K562 (cell line): ENCODE data around the gene KAZN. TPM values are rescaled to one million over a fixed set of nuclear protein-coding genes. Genes with fewer than 3 reads are reported as not detected.

Source experiments
- ATAC-seq: fragments of 200-7000 bp; cut with Tn5 transposase; 3 replicates; pipeline ENCODE4 v1.9.1; 2020; ENCODE audit warnings: moderate library complexity
- BruUV-seq: library from RNA; stranded (reverse); fragments of 400-500 nt; replicated peaks from 2 replicates; lab custom pipeline; 2021; lab: Mats Ljungman, UMichigan
- CTCF ChIA-PET: fragments of 300-600 bp; formaldehyde crosslinking; extraction: SDS; loops from one replicate; lab custom pipeline; 2021; ENCODE audit warnings: low intra/inter-chr PET ratio; lab: Yijun Ruan, JAX
- POLR2A ChIA-PET: fragments of 300-600, 350-650 bp; sonication (Branson Sonifier 250); formaldehyde crosslinking; extraction: SDS; loops from one replicate; lab custom pipeline; 2021; ENCODE audit warnings: antibody characterized with exemption, inconsistent platforms; lab: Yijun Ruan, JAX
- DNase-seq, 4 experiments: peaks; one replicate each; pipeline versions ENCODE4 v3.0.0 to v3.0.0-alpha.2; 2011 to 2018; ENCODE audit warnings: low spot score in 3 of 4, mixed read lengths in 3 of 4; ENCODE audit errors: extremely low read depth in 1 of 4
- FAIRE-seq: peaks from 2 replicates; lab custom pipeline; 2011; peaks lifted over from hg19 to GRCh38; lab: Jason Lieb, UNC
- H2AFZ ChIP-seq: 2 replicates; pipeline ENCODE4 v1.6.0; 2011; ENCODE audit warnings: low read depth, low read length, control low read depth, inconsistent platforms
- H3K27ac ChIP-seq: fragments of 200-600 bp; 3 replicates; pipeline ENCODE4 v1.8.0; 2011; ENCODE audit warnings: low read depth, mild to moderate bottlenecking, control low read depth, inconsistent platforms, low read length, moderate library complexity, mixed read lengths; ENCODE audit errors: extremely low read depth
- H3K27me3 ChIP-seq, 2 experiments: fragments of 300-600 bp in 1 of 2; 2 replicates in 1 of 2; 3 replicates in 1 of 2; pipeline versions ENCODE4 v1.6.0 to v1.8.0; 2011; ENCODE audit warnings: inconsistent platforms in 2 of 2, low read length in 2 of 2, mild to moderate bottlenecking in 1 of 2, mixed read lengths in 1 of 2, moderate library complexity in 1 of 2; ENCODE audit not compliant: control insufficient read depth in 2 of 2, insufficient read depth in 2 of 2
- H3K36me3 ChIP-seq: fragments of 300-600 bp; 3 replicates; pipeline ENCODE4 v1.8.0; 2011; ENCODE audit warnings: mild to moderate bottlenecking, low read length, inconsistent platforms; ENCODE audit not compliant: control insufficient read depth, insufficient read depth
- H3K4me1 ChIP-seq, 2 experiments: fragments of 200-600 bp in 1 of 2; replicated peaks in 1 of 2; 2 replicates in 1 of 2; 3 replicates in 1 of 2; pipeline versions ENCODE4 v1.5.1 to v1.8.0; 2011; ENCODE audit warnings: inconsistent platforms in 2 of 2, low read length in 2 of 2, mild to moderate bottlenecking in 1 of 2, mixed read lengths in 1 of 2, moderate library complexity in 1 of 2; ENCODE audit not compliant: control insufficient read depth in 2 of 2, insufficient read depth in 2 of 2
- H3K4me2 ChIP-seq: 2 replicates; pipeline ENCODE4 v1.6.1; 2011; ENCODE audit warnings: low read length, control low read depth, inconsistent platforms, mixed read lengths; ENCODE audit not compliant: insufficient read depth
- H3K4me3 ChIP-seq: fragments of 200-600 bp; sonication (generic), shearing (Covaris generic); 2 replicates; pipeline ENCODE4 v1.5.1; 2016; ENCODE audit warnings: control low read depth, inconsistent platforms
- H3K79me2 ChIP-seq: fragments of 200-600 bp; 3 replicates; pipeline ENCODE4 v1.8.0; 2011; ENCODE audit warnings: low read length, inconsistent platforms; ENCODE audit not compliant: control insufficient read depth, insufficient read depth
- H3K9ac ChIP-seq, 2 experiments: 2 replicates each; pipeline versions ENCODE4 v1.6.0 to v1.6.1; 2011; ENCODE audit warnings: low read depth in 2 of 2, low read length in 2 of 2, control low read depth in 1 of 2, inconsistent platforms in 1 of 2, mild to moderate bottlenecking in 1 of 2, mixed read lengths in 1 of 2; ENCODE audit not compliant: insufficient read depth in 1 of 2
- H3K9me1 ChIP-seq: one replicate; pipeline ENCODE4 v1.6.0; 2011; ENCODE audit warnings: inconsistent platforms, mild to moderate bottlenecking, low read length, moderate library complexity; ENCODE audit not compliant: control insufficient read depth, insufficient read depth
- H3K9me3 ChIP-seq: replicated peaks from 2 replicates; pipeline ENCODE4 v1.5.1; 2011; ENCODE audit warnings: low read depth, low read length, inconsistent platforms; ENCODE audit not compliant: control insufficient read depth, insufficient read depth
- H4K20me1 ChIP-seq: replicated peaks from 2 replicates; pipeline ENCODE4 v1.6.1; 2011; ENCODE audit warnings: low read length, inconsistent platforms, mixed read lengths; ENCODE audit not compliant: control insufficient read depth, insufficient read depth
- BACH1 ChIP-seq: fragments of 200-800 bp; sonication (Bioruptor generic); IDR thresholded peaks from 2 replicates; pipeline ENCODE4 v1.6.1; 2016; ENCODE audit warnings: missing genetic modification characterization, missing compliant biosample characterization
- MEF2D ChIP-seq: conservative IDR thresholded peaks from 2 replicates; pipeline ENCODE4 v1.6.1; 2016; ENCODE audit warnings: low read depth, missing genetic modification characterization, missing compliant biosample characterization
- RUNX1 ChIP-seq: sonication (generic); IDR thresholded peaks from 2 replicates; pipeline ENCODE4 v1.6.1; 2016; ENCODE audit warnings: antibody characterized with exemption, low read depth
- SRSF3 ChIP-seq: fragments of 200-400 bp; formaldehyde crosslinking; IDR thresholded peaks from 2 replicates; pipeline ENCODE4 v1.6.1; 2016; ENCODE audit warnings: mild to moderate bottlenecking, low read length, moderate library complexity; ENCODE audit not compliant: insufficient read depth
- SRSF9 ChIP-seq: fragments of 200-400 bp; formaldehyde crosslinking; IDR thresholded peaks from 2 replicates; pipeline ENCODE4 v1.6.1; 2017; ENCODE audit warnings: low read depth, low read length, borderline replicate concordance
- ZNF696 ChIP-seq: fragments of 250-450 bp; sonication (Bioruptor Pico); conservative IDR thresholded peaks from 2 replicates; pipeline ENCODE4 v1.4.0; 2020; ENCODE audit warnings: mild to moderate bottlenecking, moderate library complexity
- WGBS: fragments of 100-300 bp; shearing (Covaris generic); methylation state at CpG from one replicate; pipeline ENCODE4 v1.1.6; 2016; ENCODE audit warnings: low coverage, mixed read lengths; ENCODE audit not compliant: insufficient coverage; ENCODE audit errors: missing lambda C conversion rate; 5-methylcytosine and 5-hydroxymethylcytosine counted together
- in situ Hi-C: fragments of 300-500 bp; cut with MboI; formaldehyde crosslinking; loops from 4 replicates; pipeline ENCODE4 v1.15.0; 2018; ENCODE audit warnings: inconsistent platforms, mixed read lengths
- intact Hi-C: fragments of 100-400 bp; cut with micrococcal nuclease; formaldehyde crosslinking; loops from 2 replicates; pipeline ENCODE4 v1.14.2; 2022
- polyA plus RNA-seq, 8 experiments: library from polyadenylated mRNA; depleted of rRNA in 4 of 8; stranded (reverse) in 5 of 8; unstranded in 3 of 8; fragments of >200 nt; fragmentation: Nextera tagmentation in 2 of 8; fragmentation: Illumina TruSeq in 1 of 8; extraction: Ambion mirVana in 2 of 8; extraction: Trizol in 1 of 8; gene quantifications; 2 replicates each; pipeline versions ENCODE4 v1.2.1 to v1.2.3, GENCODE V29; 2011 to 2014; ENCODE audit warnings: inconsistent platforms in 1 of 8, missing spikeins in 1 of 8
- total RNA-seq, 7 experiments: library from RNA; depleted of rRNA in 6 of 7; stranded (reverse); fragments of >200 nt in 6 of 7; fragmentation: Illumina TruSeq in 2 of 7; extraction: Trizol in 2 of 7; gene quantifications; 2 replicates each; pipeline versions ENCODE4 v1.2.1 to v1.2.3, GENCODE V29; 2011 to 2021; ENCODE audit warnings: low replicate concordance in 1 of 7

The KAZN gene
- total and polyA plus RNA-seq, 9 of the 15 experiments (the other 6 are each of a cell fraction or from before 2014, with no cell fraction given) = 2.1 to 21.6 (median 5.4) TPM

GRCh38 chr1:15155888-15156741 is 557.6 kb downstream of the KAZN start:
- no peaks in the 10 kb centered on the region for H3K9me3 ChIP-seq
- ChIA-PET POLR2A (interaction anchor here (0.7 to 1.4 kb wide), 5 partner anchors 9 to 30 kb away, joined by 3 to 5 read pairs (median 3); no protein-coding TSS in a partner anchor), CTCF (no interaction called here)
- 13% methylated on average over 11 of the region's 11 CpGs for WGBS
- in situ Hi-C loops = no loop called here
- intact Hi-C loops = loop anchor here (10.0 kb wide), 1 partner anchor 279 kb away; the partner anchor contains the start of gene CTRC
- no peak overlapping the region for H3K4me2 ChIP-seq
- DNase-seq = no peak
- H3K27ac ChIP-seq = no peak overlapping the region
- FAIRE-seq = no peak
- H3K9ac ChIP-seq = peak overlapping the region in 1 of 2 experiments; percentile 45; a peak in 1 of 4 replicates
- TF ChIP-seq RUNX1 (no peak), SRSF9 (no peak), MEF2D (no peak), SRSF3 (no peak), ZNF696 (CRISPR knock-in tag) (no peak), BACH1 (no peak)
- BruUV-seq = no TSS peak
- ATAC-seq = no peak
- H3K27me3 ChIP-seq = peaks cover 29 to 95% of the 10 kb centered on the region in 2 experiments
- H3K4me3 ChIP-seq = no peak overlapping the region
- H3K9me1 ChIP-seq = no peaks in the 10 kb centered on the region
- H3K4me1 ChIP-seq = peaks cover 6 to 26% of the 10 kb centered on the region in 2 experiments
- no peaks in the 10 kb centered on the region for H3K79me2 ChIP-seq
- no peaks in the 10 kb centered on the region for H3K36me3 ChIP-seq
- H4K20me1 ChIP-seq = 0 out of 2 replicates have a peak, but pooled peaks cover 7% of the 10 kb centered on the region
- H2AFZ ChIP-seq = no peak overlapping the region
